A204.1 (cell line): Measurements from ENCODE around the gene KIF5A.
A peak's percentile ranks its signal among the peaks of the same experiment; 100 is the strongest.
"Not testable (repeated sequence)": the region's sequence is repeated elsewhere in the genome, so short reads cannot be mapped to it uniquely, and the experiment has no call there.

Experiments used
- FAIRE-seq: peaks from 2 replicates; lab custom pipeline; 2012; peaks lifted over from hg19 to GRCh38; lab: Jason Lieb, UNC

KIF5A gene

DNA sequence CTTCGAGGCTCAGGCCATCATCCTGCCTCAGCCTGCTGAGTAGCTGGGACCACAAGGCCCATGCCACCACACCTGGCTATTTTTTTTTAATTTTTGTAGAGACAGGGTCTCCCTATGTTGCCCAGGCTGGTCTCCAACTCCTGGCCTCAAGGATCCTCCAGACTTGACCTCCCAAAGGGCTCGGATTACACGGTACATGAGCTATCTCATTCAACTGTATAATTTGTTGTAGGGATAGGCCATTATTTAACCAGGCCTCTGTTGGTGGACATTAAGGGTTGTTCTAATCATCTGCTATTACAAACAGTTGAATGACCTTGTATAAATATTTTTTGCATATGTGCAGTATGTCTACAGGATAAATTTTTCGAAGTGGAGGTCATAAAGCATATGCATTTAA lies 9.0 kb downstream of the KIF5A start:
- no peak for FAIRE-seq

DNA sequence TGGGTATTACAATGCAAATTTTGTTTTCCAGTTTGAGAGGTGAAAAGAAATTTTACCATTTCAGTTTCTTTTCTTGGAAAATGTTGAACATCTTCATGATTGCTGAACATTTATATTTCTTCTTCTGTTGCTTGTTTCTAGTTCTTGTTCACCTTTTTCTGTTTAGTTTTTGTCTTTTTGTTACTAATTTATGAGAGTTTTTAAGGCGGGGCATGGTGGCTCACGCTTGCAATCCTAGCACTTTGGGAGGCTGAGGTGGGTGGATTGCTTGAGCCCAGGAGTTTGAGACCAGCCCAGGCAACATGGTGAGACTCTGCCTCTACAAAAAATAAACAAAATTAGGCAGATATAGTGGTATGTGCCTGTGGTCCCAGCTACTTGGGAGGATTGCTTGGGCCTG lies 10.7 kb downstream of the KIF5A start:
- FAIRE-seq = no peak

DNA sequence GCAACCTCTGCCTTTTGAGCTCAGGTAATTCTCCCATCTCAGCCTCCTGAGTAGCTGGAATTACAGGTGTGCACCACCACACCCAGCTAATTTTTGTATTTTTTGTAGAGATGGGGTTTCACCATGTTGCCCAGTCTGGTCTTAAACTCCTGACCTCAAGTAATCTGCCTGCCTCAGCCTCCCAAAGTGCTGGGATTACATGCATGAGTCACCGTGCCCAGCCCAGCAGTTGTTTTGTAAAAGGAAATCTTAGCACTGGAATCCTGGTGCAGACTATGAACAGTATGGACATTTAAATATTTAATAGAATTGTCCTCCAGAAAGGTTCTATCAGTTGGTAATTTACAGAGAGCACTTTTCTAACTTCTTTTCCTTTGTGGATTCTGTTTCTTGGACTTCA lies 11.3 kb downstream of the KIF5A start:
- not testable (repeated sequence) for FAIRE-seq

DNA sequence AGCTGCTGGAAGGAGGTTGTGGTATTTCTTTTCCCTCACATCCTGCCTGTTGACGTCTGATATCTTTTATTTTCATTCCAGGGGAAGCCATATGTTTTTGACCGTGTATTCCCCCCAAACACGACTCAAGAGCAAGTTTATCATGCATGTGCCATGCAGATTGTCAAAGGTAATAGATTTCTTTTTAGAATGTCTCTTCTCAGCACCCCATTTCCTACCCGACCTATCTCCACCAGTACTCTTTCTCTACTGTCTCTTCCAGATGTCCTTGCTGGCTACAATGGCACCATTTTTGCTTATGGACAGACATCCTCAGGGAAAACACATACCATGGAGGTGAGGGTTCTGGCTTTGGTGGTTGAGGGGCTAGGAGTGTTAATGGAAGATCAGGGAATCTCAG lies 13.5 kb downstream of the KIF5A start:
- no peak for FAIRE-seq

DNA sequence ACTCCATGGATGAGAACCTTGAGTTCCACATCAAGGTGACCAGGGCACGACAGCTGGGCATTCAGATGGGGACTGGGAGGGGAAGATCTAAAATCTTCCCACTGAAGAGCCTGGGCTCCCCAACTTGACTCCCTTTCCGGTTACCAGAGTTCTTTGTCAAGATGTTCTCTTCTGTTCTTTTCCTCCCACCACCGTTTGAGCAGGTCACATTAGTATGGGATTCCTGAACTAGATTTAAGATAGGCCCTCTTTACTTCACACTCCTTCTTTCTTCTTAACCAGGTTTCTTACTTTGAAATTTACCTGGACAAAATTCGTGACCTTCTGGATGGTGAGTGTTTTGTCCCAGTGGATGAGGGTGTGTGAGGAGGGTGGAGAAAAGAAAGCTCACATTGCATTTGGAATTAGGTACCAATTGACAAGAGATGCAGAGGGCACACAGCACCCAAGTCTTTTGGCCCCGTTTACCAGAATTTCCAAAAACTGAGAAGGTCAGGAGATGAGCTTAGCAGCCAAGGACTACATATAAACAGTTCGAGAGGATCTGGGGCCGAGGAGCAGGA lies 14.4 kb downstream of the KIF5A start:
- FAIRE-seq = no peak

DNA sequence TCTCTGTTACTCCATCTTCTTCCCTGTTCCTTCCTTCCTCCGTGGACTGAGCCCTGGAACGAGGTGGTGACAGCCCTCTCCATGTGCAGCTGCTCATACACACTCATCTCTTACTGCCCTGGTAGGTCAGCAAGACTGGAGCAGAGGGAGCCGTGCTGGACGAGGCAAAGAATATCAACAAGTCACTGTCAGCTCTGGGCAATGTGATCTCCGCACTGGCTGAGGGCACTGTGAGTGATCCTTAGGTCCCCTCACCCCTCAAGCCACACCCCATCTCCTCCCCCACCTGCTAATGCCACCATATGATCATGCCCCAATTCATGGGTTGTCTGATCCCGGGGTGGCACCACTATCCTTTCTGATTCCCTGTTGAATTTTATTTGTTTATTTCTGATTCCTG lies 19.0 kb downstream of the KIF5A start:
- FAIRE-seq = no peak

DNA sequence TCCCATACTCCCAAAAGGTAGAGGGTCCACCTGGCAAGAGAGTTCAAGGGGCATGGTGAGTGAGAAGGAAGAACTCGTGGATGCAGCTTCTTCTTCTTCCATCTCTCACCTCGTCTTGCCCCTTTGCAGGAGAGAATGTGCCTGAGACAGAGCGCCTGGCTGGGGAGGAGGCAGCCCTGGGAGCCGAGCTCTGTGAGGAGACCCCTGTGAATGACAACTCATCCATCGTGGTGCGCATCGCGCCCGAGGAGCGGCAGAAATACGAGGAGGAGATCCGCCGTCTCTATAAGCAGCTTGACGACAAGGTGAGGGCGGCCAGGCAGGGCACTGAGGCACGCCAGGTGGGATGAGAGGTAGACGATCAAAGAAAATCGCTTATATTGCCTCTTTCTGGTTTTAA lies 20.0 kb downstream of the KIF5A start:
- FAIRE-seq = no peak

DNA sequence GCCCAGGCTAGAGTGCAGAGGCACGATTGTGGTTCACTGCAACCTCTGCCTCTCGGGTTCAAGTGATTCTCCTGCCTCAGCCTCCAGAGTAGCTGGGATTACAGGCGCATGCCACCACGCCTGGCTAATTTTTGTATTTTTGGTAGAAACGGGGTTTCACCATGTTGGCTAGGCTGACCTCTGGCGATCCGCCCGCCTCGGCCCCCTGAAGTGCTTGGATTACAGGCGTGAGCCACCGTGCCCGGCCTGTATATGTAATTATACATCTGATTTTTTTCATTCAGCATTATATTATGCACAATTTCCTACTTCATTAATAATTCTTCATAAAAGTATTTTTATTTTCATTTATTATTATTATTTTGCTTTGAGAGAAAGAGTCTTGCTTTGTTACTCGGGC lies 20.6 kb downstream of the KIF5A start:
- not testable (repeated sequence) for FAIRE-seq

DNA sequence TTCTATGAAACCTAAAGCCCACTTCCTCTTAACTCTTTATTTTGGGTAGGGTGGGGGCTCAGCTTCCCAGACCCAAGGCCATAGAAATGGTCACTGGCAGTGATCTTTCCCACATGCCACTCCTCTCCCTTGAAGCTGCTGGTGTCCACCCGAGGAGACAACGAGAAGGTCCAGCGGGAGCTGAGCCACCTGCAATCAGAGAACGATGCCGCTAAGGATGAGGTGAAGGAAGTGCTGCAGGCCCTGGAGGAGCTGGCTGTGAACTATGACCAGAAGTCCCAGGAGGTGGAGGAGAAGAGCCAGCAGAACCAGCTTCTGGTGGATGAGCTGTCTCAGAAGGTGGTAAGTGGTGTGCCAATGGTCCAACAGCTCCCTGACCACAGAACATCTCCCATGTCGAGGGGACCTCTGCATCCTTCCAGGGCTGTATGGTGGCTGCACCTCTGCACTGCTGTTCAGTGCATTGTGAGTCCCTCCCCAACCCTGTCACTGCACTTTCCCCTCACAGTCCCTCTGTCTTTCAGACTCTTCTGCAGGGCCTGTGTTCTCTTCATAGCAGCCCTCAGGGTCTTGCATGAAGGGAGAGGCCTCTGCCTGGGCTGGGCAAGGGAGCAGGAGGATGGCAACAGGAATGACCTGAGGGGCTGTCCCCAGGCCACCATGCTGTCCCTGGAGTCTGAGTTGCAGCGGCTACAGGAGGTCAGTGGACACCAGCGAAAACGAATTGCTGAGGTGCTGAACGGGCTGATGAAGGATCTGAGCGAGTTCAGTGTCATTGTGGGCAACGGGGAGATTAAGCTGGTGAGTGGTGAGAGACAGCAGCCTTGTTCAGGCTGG lies 22.3 kb downstream of the KIF5A start:
- no peak for FAIRE-seq

DNA sequence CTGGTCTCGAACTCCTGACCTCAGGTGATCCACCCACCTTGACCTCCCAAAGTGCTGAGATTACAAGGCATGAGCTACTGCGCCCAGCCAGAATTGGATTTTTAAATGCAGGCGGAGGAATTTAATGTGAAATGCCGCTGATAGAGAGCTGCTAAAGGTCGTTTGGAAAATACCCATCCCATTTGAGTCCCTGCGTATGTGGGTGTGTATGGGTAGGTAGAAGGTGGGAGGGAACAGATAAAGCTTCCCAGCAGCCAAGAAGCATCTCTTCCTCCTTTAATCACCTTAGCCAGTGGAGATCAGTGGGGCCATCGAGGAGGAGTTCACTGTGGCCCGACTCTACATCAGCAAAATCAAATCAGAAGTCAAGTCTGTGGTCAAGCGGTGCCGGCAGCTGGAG lies 25.0 kb downstream of the KIF5A start:
- no peak for FAIRE-seq

DNA sequence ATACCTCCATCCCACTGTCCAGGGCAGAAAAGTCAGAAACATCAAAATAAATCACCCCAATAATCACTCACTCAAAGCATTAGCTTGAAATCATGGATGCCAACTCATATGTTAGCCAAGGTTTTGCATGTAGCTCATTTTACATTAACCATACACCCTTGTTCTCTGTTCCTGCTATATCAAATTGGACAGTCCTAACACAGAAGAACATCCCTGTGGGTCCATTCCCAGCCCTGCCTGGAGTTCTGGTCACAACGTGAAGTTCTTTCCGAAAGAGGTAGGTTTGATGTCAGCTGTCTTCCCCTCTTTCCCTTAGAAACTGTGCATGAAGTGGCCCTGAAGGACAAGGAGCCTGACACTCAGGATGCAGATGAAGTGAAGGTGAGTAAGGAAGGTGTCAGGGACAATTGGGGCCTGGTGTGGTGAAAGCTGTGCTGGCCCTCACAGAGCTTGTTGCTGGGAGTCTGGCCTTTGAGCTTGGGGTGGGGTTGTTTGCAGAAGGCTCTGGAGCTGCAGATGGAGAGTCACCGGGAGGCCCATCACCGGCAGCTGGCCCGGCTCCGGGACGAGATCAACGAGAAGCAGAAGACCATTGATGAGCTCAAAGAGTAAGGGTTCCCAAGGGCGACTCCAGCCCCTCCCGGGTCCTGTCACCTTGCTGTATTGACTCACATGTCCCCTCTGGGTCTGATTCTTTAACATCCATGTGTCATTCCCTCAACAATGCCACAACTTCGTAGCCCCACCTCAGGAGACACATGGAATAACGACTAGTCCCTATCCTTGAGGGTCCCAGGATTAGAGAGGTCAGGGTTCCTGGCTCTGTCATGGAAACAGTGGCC lies 26.1 kb downstream of the KIF5A start:
- FAIRE-seq = no peak

DNA sequence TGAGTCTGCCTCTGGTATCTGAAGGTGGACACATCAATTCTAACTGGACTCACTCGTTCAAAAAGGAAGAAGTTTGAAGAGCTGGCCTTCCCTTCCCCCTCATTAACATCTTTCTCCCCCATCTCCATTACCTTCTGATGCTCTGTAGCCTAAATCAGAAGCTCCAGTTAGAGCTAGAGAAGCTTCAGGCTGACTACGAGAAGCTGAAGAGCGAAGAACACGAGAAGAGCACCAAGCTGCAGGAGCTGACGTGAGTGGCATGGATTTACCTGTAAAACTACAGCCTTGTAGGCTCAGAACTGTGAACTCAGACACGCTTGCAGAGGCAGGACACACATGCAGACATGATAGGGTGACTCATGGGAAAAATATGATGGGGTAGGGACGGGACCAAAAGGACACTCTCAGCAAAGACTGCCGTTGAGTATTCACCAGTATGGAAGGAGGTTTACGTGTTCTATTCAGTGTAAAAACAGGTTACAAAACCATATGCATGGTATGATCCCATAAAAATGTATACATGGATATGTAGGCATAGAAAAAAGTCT lies 26.8 kb downstream of the KIF5A start:
- no peak for FAIRE-seq

DNA sequence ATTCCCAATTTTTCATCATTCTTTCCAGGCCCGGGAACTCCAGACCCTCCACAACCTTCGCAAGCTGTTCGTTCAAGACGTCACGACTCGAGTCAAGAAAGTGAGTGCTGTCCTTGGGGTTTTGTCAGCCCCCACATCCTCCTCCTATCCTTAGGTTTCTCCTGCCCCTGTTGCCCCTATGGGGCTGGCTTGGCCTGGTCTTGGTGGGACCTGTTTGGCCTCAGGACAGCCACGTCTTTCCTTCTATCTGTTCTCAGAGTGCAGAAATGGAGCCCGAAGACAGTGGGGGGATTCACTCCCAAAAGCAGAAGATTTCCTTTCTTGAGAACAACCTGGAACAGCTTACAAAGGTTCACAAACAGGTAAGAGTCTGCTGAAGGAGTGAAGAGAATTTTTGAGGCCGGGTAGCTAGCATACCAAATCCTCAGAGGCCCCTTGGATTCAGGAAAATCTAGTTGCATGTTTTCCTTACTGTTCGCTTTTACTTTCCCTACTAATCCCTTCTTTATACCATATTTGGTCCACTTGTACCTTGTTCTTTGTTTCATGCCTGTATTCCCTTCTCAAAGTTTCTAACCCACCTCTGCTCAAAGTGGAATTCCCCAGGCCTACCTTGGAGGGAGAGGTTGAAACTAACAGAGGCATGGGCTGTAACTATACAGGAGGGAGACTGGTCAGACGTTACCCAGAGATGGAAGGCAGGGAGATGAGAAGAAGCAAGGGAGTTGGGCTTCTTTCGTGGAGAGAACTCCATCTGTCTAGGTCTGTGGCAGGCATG lies 28.3 kb downstream of the KIF5A start:
- no peak for FAIRE-seq

DNA sequence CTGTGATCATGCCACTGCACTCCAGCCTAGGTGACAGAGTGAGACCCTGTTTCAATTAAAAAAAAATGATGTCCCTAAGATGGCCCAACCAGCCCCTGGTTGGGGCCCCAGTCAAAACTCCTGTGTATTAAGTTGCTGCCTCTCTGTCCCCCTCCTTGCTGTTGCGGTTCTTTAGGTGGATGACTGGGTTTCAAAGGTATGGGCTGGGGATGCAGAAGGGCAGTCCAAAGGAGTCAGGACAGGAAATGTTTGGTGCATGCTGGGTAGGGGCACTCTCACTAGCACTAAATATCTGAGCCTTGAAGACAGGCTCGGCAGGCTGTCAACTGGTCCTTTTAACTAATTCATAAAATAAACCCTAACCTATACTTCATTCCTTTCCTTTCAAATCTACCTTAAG lies 29.2 kb downstream of the KIF5A start:
- FAIRE-seq = no peak

DNA sequence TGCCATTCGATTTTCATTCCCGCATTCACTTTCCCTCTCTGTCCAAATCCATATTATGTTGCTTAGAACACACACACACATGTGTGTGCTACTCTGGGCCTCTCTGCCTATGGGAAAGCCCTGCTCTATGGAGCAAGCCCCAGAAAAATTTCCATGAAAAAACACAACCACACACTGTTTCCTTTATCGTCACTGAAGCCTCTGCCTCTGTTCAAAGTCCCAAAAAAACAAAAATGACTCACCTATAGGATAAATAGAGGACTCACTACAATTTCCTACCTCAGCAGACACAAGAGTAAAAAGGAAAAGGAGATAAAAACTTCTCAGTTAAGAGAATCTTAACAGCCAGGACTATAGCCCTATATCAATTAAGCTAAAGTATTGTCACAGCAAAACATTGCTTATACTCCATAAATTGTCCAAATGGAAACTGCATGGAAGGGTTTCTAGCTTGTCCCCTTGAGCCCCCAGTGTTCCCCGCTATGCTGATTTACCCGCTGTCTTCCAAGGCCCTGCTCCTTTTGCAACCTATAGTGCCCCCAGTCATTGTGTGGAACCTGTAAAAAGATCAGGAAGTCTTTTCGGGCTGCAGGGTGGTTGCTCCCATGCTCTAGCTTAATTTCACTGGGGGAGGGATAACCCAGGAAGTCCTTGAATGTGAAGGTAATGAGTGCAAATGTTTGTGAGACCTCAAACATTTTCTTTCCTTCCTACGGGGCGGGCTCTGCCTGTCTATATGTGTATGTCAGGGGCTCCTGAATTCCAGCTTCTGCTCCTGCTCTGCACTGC lies 30.0 kb downstream of the KIF5A start:
- no peak for FAIRE-seq

DNA sequence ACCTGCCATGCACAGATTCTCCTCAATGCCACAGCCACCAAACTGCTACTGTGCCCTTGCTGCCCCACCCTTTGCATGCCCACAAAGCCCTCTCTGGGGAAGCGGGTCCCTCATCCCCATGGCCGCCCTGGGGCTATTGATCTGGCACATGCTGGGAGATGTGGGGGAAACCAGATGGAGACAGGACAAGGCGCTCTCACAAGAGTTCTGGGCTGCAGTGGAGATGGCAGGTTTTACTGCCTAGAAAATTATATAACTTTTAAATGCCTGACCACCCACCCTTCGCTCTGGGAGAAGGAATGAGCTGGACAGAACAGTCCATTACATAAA lies 30.6 kb downstream of the KIF5A start:
- FAIRE-seq = no peak

DNA sequence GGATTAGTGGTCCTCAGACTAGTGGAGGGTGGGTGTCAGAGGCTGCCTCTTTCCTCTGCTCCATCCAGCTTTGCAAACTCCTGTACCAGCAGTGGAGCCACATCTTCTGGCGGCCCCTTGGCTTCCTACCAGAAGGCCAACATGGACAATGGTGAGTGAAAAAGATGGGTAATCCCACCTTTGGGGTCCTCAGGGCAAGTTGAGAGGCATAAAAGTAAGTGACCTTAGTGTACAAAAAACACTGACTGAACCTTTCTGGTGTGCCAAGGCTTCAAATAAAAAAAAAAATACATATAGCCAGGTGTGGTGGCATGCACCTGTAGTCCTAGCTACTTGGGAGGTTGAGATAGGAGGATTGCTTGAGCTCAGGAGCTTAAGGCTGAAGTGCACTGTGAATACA lies 32.0 kb downstream of the KIF5A start:
- FAIRE-seq = no peak

DNA sequence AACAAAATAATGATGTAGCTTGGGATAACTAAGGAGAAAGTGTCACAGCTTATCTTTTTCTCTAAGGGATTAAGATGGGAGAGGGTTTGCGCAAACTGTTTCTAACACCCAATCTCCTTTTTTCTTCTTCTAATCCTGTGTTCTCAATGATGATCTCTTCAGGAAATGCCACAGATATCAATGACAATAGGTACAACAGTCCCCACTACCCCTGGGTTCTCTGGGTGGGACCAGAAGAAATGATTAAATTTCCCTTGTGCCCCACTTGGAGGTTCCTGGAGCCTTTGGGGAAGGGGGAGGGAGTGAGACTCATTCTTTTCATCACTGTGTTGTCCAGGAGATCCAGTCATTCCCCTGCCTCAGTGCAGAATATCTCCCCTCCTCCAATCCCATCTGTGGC lies 32.6 kb downstream of the KIF5A start:
- FAIRE-seq = no peak

DNA sequence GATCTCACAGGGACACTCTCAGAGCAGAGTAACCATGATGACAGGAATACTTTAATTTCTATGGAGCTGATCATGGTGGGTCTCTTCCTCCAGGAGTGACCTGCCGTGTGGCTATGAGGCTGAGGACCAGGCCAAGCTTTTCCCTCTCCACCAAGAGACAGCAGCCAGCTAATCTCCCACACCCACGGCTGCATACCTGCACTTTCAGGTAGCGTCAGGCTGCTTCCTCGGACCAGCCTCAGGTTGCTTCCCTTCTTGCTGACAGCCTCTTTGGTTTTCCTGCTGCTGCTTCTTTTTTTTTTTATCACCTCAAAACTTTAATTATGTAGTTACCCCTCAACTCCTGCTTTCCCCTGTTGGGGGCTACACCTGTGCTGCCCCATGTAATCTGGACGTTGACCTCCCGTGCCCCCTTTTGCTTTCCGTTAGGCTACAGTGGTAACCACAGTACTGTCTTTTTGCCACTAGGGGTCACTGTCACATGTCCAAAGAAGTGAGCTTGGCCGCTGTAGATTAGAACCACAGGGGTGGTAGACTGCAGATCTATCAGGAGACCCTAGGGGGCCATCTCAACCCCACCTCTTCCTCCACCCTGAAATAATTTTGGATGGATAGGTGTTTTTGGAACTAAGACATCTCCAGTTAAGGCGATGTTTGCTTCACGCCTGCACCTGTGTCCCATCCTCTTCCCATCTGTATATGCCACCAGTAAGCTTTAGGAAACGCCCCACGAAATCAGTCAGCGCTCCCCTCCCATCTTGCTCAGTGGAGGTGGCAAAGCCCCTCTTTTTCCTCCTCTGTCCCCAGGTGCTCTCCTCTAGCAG lies 33.4 kb downstream of the KIF5A start:
- peak; percentile 25 for FAIRE-seq

DNA sequence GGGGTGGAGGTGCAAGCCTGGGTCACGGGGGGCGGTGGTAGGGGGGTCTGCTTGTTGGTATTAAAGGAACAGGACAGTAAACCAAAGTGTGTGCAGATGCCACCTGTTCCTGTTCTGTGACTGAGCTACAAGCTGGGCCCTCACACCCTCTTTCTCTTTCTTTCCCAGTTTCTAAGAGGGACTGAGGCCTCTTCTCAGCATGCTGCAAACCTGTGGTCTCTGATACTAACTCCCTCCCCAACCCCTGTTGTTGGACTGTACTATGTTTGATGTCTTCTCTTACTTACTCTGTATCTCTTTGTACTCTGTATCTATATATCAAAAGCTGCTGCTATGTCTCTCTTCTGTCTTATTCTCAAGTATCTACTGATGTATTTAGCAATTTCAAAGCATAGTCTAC lies 34.2 kb downstream of the KIF5A start:
- FAIRE-seq = no peak

DNA sequence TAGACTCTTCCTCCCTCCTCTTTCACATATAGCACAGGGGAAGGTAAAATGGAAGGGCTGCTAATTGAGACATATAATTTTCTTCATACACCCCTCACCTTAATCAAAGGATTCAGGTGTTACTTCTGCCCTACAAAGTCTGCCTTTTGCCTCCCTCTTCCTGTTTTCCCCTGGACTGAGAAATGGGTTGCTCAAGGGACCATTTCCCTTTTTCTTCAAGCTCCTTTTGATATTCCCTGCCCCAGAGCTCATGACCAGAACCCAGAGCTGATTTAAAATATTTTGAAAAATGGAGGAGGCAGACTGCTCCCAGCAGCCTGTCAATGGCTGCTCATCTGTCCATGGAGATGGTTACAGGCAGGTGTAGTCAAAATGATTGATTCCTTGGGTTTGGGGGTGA lies 34.8 kb downstream of the KIF5A start:
- no peak for FAIRE-seq
